GM12878 (cell line): Measurements from ENCODE around the gene C11orf52. TPM values are rescaled to one million over a fixed set of nuclear protein-coding genes. Genes with fewer than 3 reads are reported as not detected.
A peak's percentile ranks its signal among the peaks of the same experiment; 100 is the strongest.

Source experiments
- ATAC-seq: fragments of 200-7000 bp; cut with Tn5 transposase; 3 replicates; pipeline ENCODE4 v1.9.1; 2020; ENCODE audit warnings: mild to moderate bottlenecking, moderate library complexity
- BruUV-seq: library from RNA; stranded (reverse); fragments of 400-500 nt; replicated peaks from 2 replicates; lab custom pipeline; 2021; lab: Mats Ljungman, UMichigan
- CTCF ChIA-PET: fragments of 300-600 bp; sonication (Branson Sonifier 250); formaldehyde crosslinking; extraction: SDS; loops from one replicate; lab custom pipeline; 2021; ENCODE audit warnings: inconsistent platforms; lab: Yijun Ruan, JAX
- POLR2A ChIA-PET: fragments of 350-600 bp; formaldehyde crosslinking; extraction: SDS; loops from one replicate; lab custom pipeline; 2021; ENCODE audit warnings: inconsistent platforms; lab: Charles Lee
- RAD21 ChIA-PET: fragments of 300-600 bp; sonication (Branson Sonifier 250); formaldehyde crosslinking; loops from one replicate; lab custom pipeline; 2023; ENCODE audit warnings: antibody characterized with exemption; ENCODE audit not compliant: unreplicated experiment; lab: Charles Lee
- SMC1A ChIA-PET: fragments of 300-600 bp; sonication (Branson Sonifier 250); formaldehyde crosslinking; loops from one replicate; lab custom pipeline; 2023; ENCODE audit not compliant: unreplicated experiment, uncharacterized antibody; lab: Charles Lee
- DNase-seq: peaks from one replicate; pipeline ENCODE4 v3.0.0-alpha.2; 2011; ENCODE audit warnings: low read depth, low spot score
- FAIRE-seq: peaks from 3 replicates; lab custom pipeline; 2011; peaks lifted over from hg19 to GRCh38; lab: Jason Lieb, UNC
- H2AFZ ChIP-seq: 2 replicates; pipeline ENCODE4 v1.6.0; 2011; ENCODE audit warnings: low read depth, low read length, control low read depth; ENCODE audit not compliant: control insufficient read depth
- H3K27ac ChIP-seq: 2 replicates; pipeline ENCODE4 v1.5.1; 2011; ENCODE audit warnings: control low read depth; ENCODE audit not compliant: control insufficient read depth, insufficient read depth
- H3K27me3 ChIP-seq, 2 experiments: replicated peaks in 1 of 2; 2 replicates each; pipeline versions ENCODE4 v1.6.0 to v1.6.1; 2011; ENCODE audit warnings: low read length in 1 of 2; ENCODE audit not compliant: control insufficient read depth in 2 of 2, insufficient read depth in 2 of 2
- H3K36me3 ChIP-seq, 2 experiments: 2 replicates each; pipeline ENCODE4 v1.5.1; 2011; ENCODE audit warnings: low read length in 1 of 2; ENCODE audit not compliant: control insufficient read depth in 2 of 2, insufficient read depth in 2 of 2
- H3K4me1 ChIP-seq: 2 replicates; pipeline ENCODE4 v1.6.1; 2011; ENCODE audit warnings: mild to moderate bottlenecking, low read length, moderate library complexity, mixed read lengths; ENCODE audit not compliant: control insufficient read depth, insufficient read depth
- H3K4me2 ChIP-seq: 2 replicates; pipeline ENCODE4 v1.6.0; 2011; ENCODE audit warnings: control low read depth; ENCODE audit not compliant: control insufficient read depth, insufficient read depth
- H3K4me3 ChIP-seq: fragments of 200-600 bp; sonication (generic); 2 replicates; pipeline ENCODE4 v1.5.1; 2016
- H3K79me2 ChIP-seq: 2 replicates; pipeline ENCODE4 v1.6.0; 2011; ENCODE audit warnings: low read length; ENCODE audit not compliant: control insufficient read depth, insufficient read depth
- H3K9ac ChIP-seq: 2 replicates; pipeline ENCODE4 v1.8.0; 2011; ENCODE audit warnings: low read length, control low read depth, mixed read lengths; ENCODE audit not compliant: control insufficient read depth, insufficient read depth
- H3K9me3 ChIP-seq: replicated peaks from 3 replicates; pipeline ENCODE4 v1.5.1; 2011; ENCODE audit warnings: mild to moderate bottlenecking, low read length; ENCODE audit not compliant: control insufficient read depth, insufficient read depth
- H4K20me1 ChIP-seq: 2 replicates; pipeline ENCODE4 v1.6.0; 2011; ENCODE audit not compliant: control insufficient read depth, insufficient read depth
- CHD1 ChIP-seq: IDR thresholded peaks from 2 replicates; pipeline ENCODE4 v1.6.1; 2012; ENCODE audit warnings: low read depth, low read length, improper control_type of control experiment
- CREM ChIP-seq: IDR thresholded peaks from 2 replicates; pipeline ENCODE4 v1.6.1; 2014; ENCODE audit warnings: antibody characterized with exemption, low read depth
- FOS ChIP-seq: IDR thresholded peaks from 3 replicates; pipeline ENCODE4 v1.6.1; 2011; ENCODE audit warnings: borderline replicate concordance; ENCODE audit not compliant: insufficient read length; ENCODE audit errors: extremely low read depth
- HCFC1 ChIP-seq: fragments of 150-350 bp; IDR thresholded peaks from 2 replicates; pipeline ENCODE4 v1.6.1; 2014; ENCODE audit warnings: low read length
- IKZF1 ChIP-seq: fragments of 450-650 bp; conservative IDR thresholded peaks from 2 replicates; pipeline ENCODE4 v1.6.1; 2017; ENCODE audit warnings: antibody characterized with exemption, mild to moderate bottlenecking
- JUND ChIP-seq: IDR thresholded peaks from 2 replicates; pipeline ENCODE4 v1.6.1; 2012; ENCODE audit warnings: low read depth, mild to moderate bottlenecking, low read length, improper control_type of control experiment, moderate library complexity
- NBN ChIP-seq: fragments of 450-650 bp; IDR thresholded peaks from 2 replicates; pipeline ENCODE4 v1.6.1; 2016
- NFIC ChIP-seq: IDR thresholded peaks from 2 replicates; pipeline ENCODE4 v1.6.1; 2012; ENCODE audit warnings: low read depth, mild to moderate bottlenecking, inconsistent platforms, low read length, moderate library complexity
- NR2C1 ChIP-seq: fragments of 450-650 bp; IDR thresholded peaks from 2 replicates; pipeline ENCODE4 v1.6.1; 2017; ENCODE audit warnings: antibody characterized with exemption, mild to moderate bottlenecking, moderate library complexity
- POLR2AphosphoS2 ChIP-seq: IDR thresholded peaks from 2 replicates; pipeline ENCODE4 v1.6.1; 2011; ENCODE audit warnings: low read depth, mild to moderate bottlenecking, low read length, improper control_type of control experiment, moderate library complexity
- RELA ChIP-seq: fragments of 450-650 bp; IDR thresholded peaks from 2 replicates; pipeline ENCODE4 v1.8.0; 2014; ENCODE audit warnings: borderline replicate concordance; ENCODE audit not compliant: partially characterized antibody
- SREBF2 ChIP-seq: IDR thresholded peaks from 2 replicates; pipeline ENCODE4 v1.6.1; 2012; ENCODE audit warnings: mild to moderate bottlenecking, low read length
- ZNF24 ChIP-seq: fragments of 450-650 bp; IDR thresholded peaks from 2 replicates; pipeline ENCODE4 v1.6.1; 2017; ENCODE audit warnings: antibody characterized with exemption, mild to moderate bottlenecking
- ZNF384 ChIP-seq: IDR thresholded peaks from 2 replicates; pipeline ENCODE4 v1.6.1; 2012; ENCODE audit warnings: low read depth, mild to moderate bottlenecking, low read length, improper control_type of control experiment, borderline replicate concordance
- in situ Hi-C: fragments of 300-500 bp; cut with MboI; formaldehyde crosslinking; loops from 9 replicates; pipeline ENCODE4 v1.14.3; 2018; ENCODE audit warnings: mixed read lengths
- intact Hi-C: fragments of 100-400 bp; cut with micrococcal nuclease; formaldehyde crosslinking; loops from one replicate; pipeline ENCODE4 v1.14.2; 2022; ENCODE audit not compliant: unreplicated experiment
- polyA plus RNA-seq, 11 experiments: library from polyadenylated mRNA; depleted of rRNA in 4 of 11; unstranded in 6 of 11; stranded (reverse) in 5 of 11; fragments of >200 nt; fragmentation: Nextera tagmentation in 4 of 11; fragmentation: Illumina TruSeq in 1 of 11; extraction: Ambion mirVana in 4 of 11; extraction: Trizol in 1 of 11; gene quantifications; 1 replicate in 1 of 11; 2 replicates in 10 of 11; pipeline versions ENCODE4 v1.2.1 to v1.2.3, GENCODE V29; 2011 to 2016; ENCODE audit warnings: inconsistent platforms in 2 of 11, missing spikeins in 2 of 11, low read depth in 1 of 11
- total RNA-seq, 4 experiments: library from RNA; depleted of rRNA in 3 of 4; stranded (reverse); fragments of >200 nt in 3 of 4; fragmentation: Illumina TruSeq in 1 of 4; extraction: Trizol in 1 of 4; gene quantifications; 2 replicates each; pipeline versions ENCODE4 v1.2.1 to v1.2.3, GENCODE V29; 2013 to 2021
- TF ChIP-seq, protein P1 (sequence below): fragments of 150-350 bp; IDR thresholded peaks from 2 replicates; pipeline ENCODE4 v1.6.1; 2014; ENCODE audit warnings: mild to moderate bottlenecking, low read depth, low read length
- TF ChIP-seq, protein P2 (sequence below): IDR thresholded peaks from 2 replicates; pipeline ENCODE4 v1.6.1; 2012; ENCODE audit warnings: low read depth, low read length, improper control_type of control experiment
- TF ChIP-seq, protein P3 (sequence below): fragments of 150-350 bp; IDR thresholded peaks from 2 replicates; pipeline ENCODE4 v1.6.1; 2016; ENCODE audit warnings: low read depth, low read length

C11orf52 gene
- total and polyA plus RNA-seq, 10 of the 15 experiments (the other 5 are each of a cell fraction or from before 2014, with no cell fraction given): not detected

DNA sequence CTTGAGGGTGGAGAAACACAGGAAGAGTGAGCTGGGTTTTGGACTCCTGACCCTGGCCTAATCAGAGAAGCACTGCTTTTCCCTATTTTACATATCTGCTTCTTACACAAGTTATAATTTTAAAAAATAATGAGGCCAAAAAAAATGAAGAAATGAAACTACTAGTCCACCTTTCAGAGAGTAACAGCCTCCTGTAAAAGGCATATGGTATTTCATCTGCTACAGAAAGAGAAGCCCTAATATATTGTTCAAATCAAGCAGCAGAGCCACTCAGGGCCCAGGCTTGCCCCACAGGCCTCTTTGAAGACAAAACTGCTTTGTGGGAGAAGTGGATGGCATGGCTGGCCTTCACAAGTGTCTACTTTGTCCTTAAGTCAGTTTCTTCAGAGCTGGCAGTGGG is 28.4 kb downstream of the C11orf52 start:
- H3K79me2 ChIP-seq: no peaks in the 10 kb centered on the region
- peak overlapping the region; percentile 40 for H2AFZ ChIP-seq
- DNase-seq (no peak), ATAC-seq (peak; percentile 63), FAIRE-seq (no peak)
- no peaks in the 10 kb centered on the region for H4K20me1 ChIP-seq
- H3K4me3 ChIP-seq: no peak overlapping the region
- peaks cover 10% of the 10 kb centered on the region for H3K4me1 ChIP-seq
- intact Hi-C loops (no loop called here), in situ Hi-C loops (loop anchor here (10.0 kb wide), 1 partner anchor 62 kb away; no protein-coding TSS in a partner anchor)
- BruUV-seq: no TSS peak
- no peaks in the 10 kb centered on the region for H3K27me3 ChIP-seq
- H3K27ac ChIP-seq: no peak overlapping the region; the same call in 1 of the 2 replicates
- peak overlapping the region; percentile 20; the same call in 1 of the 2 replicates for H3K4me2 ChIP-seq
- H3K9me3 ChIP-seq: peaks cover 2% of the 10 kb centered on the region; the same call in 1 of the 3 replicates
- ChIA-PET SMC1A (interaction anchor here (1.5 kb wide), 1 partner anchor 8 kb away, joined by 6 read pairs; no protein-coding TSS in a partner anchor), POLR2A (no interaction called here), RAD21 (interaction anchor here (2.1 kb wide), 1 partner anchor 15 kb away, joined by 4 read pairs; no protein-coding TSS in a partner anchor), CTCF (no interaction called here)
- H3K36me3 ChIP-seq: no peaks in the 10 kb centered on the region
- no peak overlapping the region for H3K9ac ChIP-seq
- TF ChIP-seq ZNF384 (no peak), IKZF1 (no peak), NBN (0 out of 2 replicates have a peak, but pooled peaks have one; percentile 18), ZNF24 (peak; percentile 86), RELA (no peak), JUND (no peak), POLR2AphosphoS2 (no peak), CHD1 (no peak), CREM (no peak), HCFC1 (no peak), NR2C1 (no peak), SREBF2 (no peak), NFIC (no peak), FOS (no peak)
- TF ChIP-seq, protein P1, sequence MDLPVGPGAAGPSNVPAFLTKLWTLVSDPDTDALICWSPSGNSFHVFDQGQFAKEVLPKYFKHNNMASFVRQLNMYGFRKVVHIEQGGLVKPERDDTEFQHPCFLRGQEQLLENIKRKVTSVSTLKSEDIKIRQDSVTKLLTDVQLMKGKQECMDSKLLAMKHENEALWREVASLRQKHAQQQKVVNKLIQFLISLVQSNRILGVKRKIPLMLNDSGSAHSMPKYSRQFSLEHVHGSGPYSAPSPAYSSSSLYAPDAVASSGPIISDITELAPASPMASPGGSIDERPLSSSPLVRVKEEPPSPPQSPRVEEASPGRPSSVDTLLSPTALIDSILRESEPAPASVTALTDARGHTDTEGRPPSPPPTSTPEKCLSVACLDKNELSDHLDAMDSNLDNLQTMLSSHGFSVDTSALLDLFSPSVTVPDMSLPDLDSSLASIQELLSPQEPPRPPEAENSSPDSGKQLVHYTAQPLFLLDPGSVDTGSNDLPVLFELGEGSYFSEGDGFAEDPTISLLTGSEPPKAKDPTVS: no peak
- TF ChIP-seq, protein P2, sequence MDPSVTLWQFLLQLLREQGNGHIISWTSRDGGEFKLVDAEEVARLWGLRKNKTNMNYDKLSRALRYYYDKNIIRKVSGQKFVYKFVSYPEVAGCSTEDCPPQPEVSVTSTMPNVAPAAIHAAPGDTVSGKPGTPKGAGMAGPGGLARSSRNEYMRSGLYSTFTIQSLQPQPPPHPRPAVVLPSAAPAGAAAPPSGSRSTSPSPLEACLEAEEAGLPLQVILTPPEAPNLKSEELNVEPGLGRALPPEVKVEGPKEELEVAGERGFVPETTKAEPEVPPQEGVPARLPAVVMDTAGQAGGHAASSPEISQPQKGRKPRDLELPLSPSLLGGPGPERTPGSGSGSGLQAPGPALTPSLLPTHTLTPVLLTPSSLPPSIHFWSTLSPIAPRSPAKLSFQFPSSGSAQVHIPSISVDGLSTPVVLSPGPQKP: no peak
- TF ChIP-seq, protein P3, sequence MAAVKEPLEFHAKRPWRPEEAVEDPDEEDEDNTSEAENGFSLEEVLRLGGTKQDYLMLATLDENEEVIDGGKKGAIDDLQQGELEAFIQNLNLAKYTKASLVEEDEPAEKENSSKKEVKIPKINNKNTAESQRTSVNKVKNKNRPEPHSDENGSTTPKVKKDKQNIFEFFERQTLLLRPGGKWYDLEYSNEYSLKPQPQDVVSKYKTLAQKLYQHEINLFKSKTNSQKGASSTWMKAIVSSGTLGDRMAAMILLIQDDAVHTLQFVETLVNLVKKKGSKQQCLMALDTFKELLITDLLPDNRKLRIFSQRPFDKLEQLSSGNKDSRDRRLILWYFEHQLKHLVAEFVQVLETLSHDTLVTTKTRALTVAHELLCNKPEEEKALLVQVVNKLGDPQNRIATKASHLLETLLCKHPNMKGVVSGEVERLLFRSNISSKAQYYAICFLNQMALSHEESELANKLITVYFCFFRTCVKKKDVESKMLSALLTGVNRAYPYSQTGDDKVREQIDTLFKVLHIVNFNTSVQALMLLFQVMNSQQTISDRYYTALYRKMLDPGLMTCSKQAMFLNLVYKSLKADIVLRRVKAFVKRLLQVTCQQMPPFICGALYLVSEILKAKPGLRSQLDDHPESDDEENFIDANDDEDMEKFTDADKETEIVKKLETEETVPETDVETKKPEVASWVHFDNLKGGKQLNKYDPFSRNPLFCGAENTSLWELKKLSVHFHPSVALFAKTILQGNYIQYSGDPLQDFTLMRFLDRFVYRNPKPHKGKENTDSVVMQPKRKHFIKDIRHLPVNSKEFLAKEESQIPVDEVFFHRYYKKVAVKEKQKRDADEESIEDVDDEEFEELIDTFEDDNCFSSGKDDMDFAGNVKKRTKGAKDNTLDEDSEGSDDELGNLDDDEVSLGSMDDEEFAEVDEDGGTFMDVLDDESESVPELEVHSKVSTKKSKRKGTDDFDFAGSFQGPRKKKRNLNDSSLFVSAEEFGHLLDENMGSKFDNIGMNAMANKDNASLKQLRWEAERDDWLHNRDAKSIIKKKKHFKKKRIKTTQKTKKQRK: no peak
